HepG2 (cell line): ENCODE measurements around the gene MICAL3. TPM values are rescaled to one million over a fixed set of nuclear protein-coding genes. Genes with fewer than 3 reads are reported as not detected.

Experiments
- ATAC-seq: fragments of 200-7000 bp; cut with Tn5 transposase; 3 replicates; pipeline ENCODE4 v1.9.1; 2020; ENCODE audit warnings: mild to moderate bottlenecking, moderate library complexity
- BruUV-seq: library from RNA; stranded (reverse); fragments of 400-500 nt; replicated peaks from 2 replicates; lab custom pipeline; 2021; lab: Mats Ljungman, UMichigan
- CTCF ChIA-PET: fragments of 300-600 bp; formaldehyde crosslinking; extraction: SDS; loops from one replicate; lab custom pipeline; 2021; ENCODE audit warnings: low total read pairs, inconsistent platforms, low intra/inter-chr PET ratio; lab: Yijun Ruan, JAX
- POLR2A ChIA-PET: fragments of 350-600 bp; sonication (Branson Sonifier 250); formaldehyde crosslinking; loops from one replicate; lab custom pipeline; 2020; ENCODE audit warnings: antibody characterized with exemption, inconsistent platforms; lab: Yijun Ruan, JAX
- DNase-seq: peaks from one replicate; pipeline ENCODE4 v3.0.0-alpha.2; 2015; ENCODE audit warnings: low spot score
- FAIRE-seq: peaks from 3 replicates; lab custom pipeline; 2011; peaks lifted over from hg19 to GRCh38; lab: Jason Lieb, UNC
- H2AFZ ChIP-seq: one replicate; pipeline ENCODE4 v1.6.1; 2011; ENCODE audit warnings: low read length, inconsistent platforms
- H3K27ac ChIP-seq: fragments of 300-600 bp; 3 replicates; pipeline ENCODE4 v1.8.0; 2011; ENCODE audit warnings: mixed run types, mild to moderate bottlenecking, mixed read lengths, low read length, inconsistent platforms; ENCODE audit not compliant: insufficient read depth; ENCODE audit errors: extremely low read length
- H3K27me3 ChIP-seq, 2 experiments: fragments of 200-600 bp in 1 of 2; 2 replicates in 1 of 2; 3 replicates in 1 of 2; pipeline versions ENCODE4 v1.6.0 to v1.8.0; 2011; ENCODE audit warnings: low read length in 2 of 2, mild to moderate bottlenecking in 2 of 2, moderate library complexity in 2 of 2, inconsistent platforms in 1 of 2; ENCODE audit not compliant: insufficient read depth in 2 of 2, control insufficient read depth in 1 of 2
- H3K36me3 ChIP-seq, 2 experiments: fragments of 200-600 bp in 1 of 2; replicated peaks in 1 of 2; 2 replicates in 1 of 2; 3 replicates in 1 of 2; pipeline versions ENCODE4 v1.5.1 to v1.8.0; 2011; ENCODE audit warnings: low read length in 2 of 2, inconsistent platforms in 1 of 2; ENCODE audit not compliant: insufficient read depth in 2 of 2, control insufficient read depth in 1 of 2
- H3K4me1 ChIP-seq: 2 replicates; pipeline ENCODE4 v1.5.1; 2012; ENCODE audit warnings: low read length, inconsistent platforms; ENCODE audit not compliant: insufficient read depth
- H3K4me2 ChIP-seq: 2 replicates; pipeline ENCODE4 v1.6.0; 2011; ENCODE audit warnings: low read depth, low read length, inconsistent platforms
- H3K4me3 ChIP-seq, 3 experiments: fragments of 200-600 bp in 1 of 3; sonication (generic), shearing (Covaris generic) in 1 of 3; replicated peaks in 1 of 3; 2 replicates each; pipeline ENCODE4 v1.5.1; 2011 to 2016; ENCODE audit warnings: low read length in 3 of 3, inconsistent platforms in 2 of 3, low read depth in 2 of 3, mild to moderate bottlenecking in 2 of 3, control low read depth in 1 of 3, mixed read lengths in 1 of 3; ENCODE audit not compliant: insufficient read depth in 1 of 3
- H3K79me2 ChIP-seq: one replicate; pipeline ENCODE4 v1.6.1; 2011; ENCODE audit warnings: low read length, inconsistent platforms; ENCODE audit not compliant: insufficient read depth
- H3K9ac ChIP-seq: 2 replicates; pipeline ENCODE4 v1.6.0; 2011; ENCODE audit warnings: mild to moderate bottlenecking, low read depth, low read length, inconsistent platforms; ENCODE audit not compliant: insufficient read depth
- H3K9me3 ChIP-seq: 2 replicates; pipeline ENCODE4 v1.5.1; 2012; ENCODE audit warnings: mild to moderate bottlenecking, low read length
- H4K20me1 ChIP-seq: 2 replicates; pipeline ENCODE4 v1.6.0; 2011; ENCODE audit warnings: inconsistent platforms, mild to moderate bottlenecking, low read length, moderate library complexity; ENCODE audit not compliant: insufficient read depth
- ATF7 ChIP-seq, 2 experiments: fragments of 450-650 bp in 1 of 2; sonication (generic) in 1 of 2; formaldehyde crosslinking in 1 of 2; IDR thresholded peaks; 2 replicates each; pipeline versions ENCODE4 v1.4.0 to v1.6.1; 2016 to 2020; ENCODE audit warnings: antibody characterized with exemption in 1 of 2, mild to moderate bottlenecking in 1 of 2, missing genetic modification reagents in 1 of 2
- ATF7-NPFF ChIP-seq: sonication (generic); formaldehyde crosslinking; IDR thresholded peaks from 2 replicates; pipeline ENCODE4 v1.8.1; 2023; ENCODE audit warnings: mild to moderate bottlenecking, low read depth, missing genetic modification reagents, moderate library complexity
- CBX5 ChIP-seq: sonication (generic); formaldehyde crosslinking; IDR thresholded peaks from 2 replicates; pipeline ENCODE4 v1.4.0; 2020; ENCODE audit warnings: missing genetic modification reagents, borderline replicate concordance
- ISL2 ChIP-seq: sonication (generic); formaldehyde crosslinking; IDR thresholded peaks from 2 replicates; pipeline ENCODE4 v1.5.0; 2020; ENCODE audit warnings: missing genetic modification reagents
- PHF21A ChIP-seq: sonication (generic); formaldehyde crosslinking; IDR thresholded peaks from 2 replicates; pipeline ENCODE4 v1.5.0; 2020; ENCODE audit warnings: mild to moderate bottlenecking, missing genetic modification reagents
- SRSF9 ChIP-seq: fragments of 200-400 bp; formaldehyde crosslinking; IDR thresholded peaks from 2 replicates; pipeline ENCODE4 v1.6.1; 2018; ENCODE audit warnings: borderline replicate concordance, mild to moderate bottlenecking, low read depth, low read length; ENCODE audit not compliant: insufficient read depth, poor library complexity, severe bottlenecking
- THYN1 ChIP-seq: sonication (generic); formaldehyde crosslinking; IDR thresholded peaks from 2 replicates; pipeline ENCODE4 v1.8.1; 2023; ENCODE audit warnings: low read depth, mild to moderate bottlenecking, moderate library complexity, missing genetic modification reagents, borderline replicate concordance
- ZEB1 ChIP-seq: IDR thresholded peaks from 2 replicates; pipeline ENCODE4 v1.6.1; 2012; ENCODE audit warnings: mild to moderate bottlenecking, low read depth, inconsistent platforms; ENCODE audit not compliant: insufficient replicate concordance
- ZFP36 ChIP-seq: fragments of 150-350 bp; IDR thresholded peaks from 2 replicates; pipeline ENCODE4 v1.6.1; 2018; ENCODE audit warnings: borderline replicate concordance, low read length, low read depth; ENCODE audit not compliant: partially characterized antibody
- ZFP90 ChIP-seq: sonication (generic); formaldehyde crosslinking; IDR thresholded peaks from 2 replicates; pipeline ENCODE4 v1.8.0; 2022; ENCODE audit warnings: missing genetic modification reagents, mild to moderate bottlenecking, inconsistent platforms, borderline replicate concordance
- ZNF33A ChIP-seq: sonication (generic); formaldehyde crosslinking; IDR thresholded peaks from 2 replicates; pipeline ENCODE4 v1.5.1; 2020; ENCODE audit warnings: missing genetic modification reagents, mild to moderate bottlenecking, moderate library complexity, borderline replicate concordance
- ZNF749 ChIP-seq: sonication (generic); formaldehyde crosslinking; IDR thresholded peaks from 2 replicates; pipeline ENCODE4 v1.8.0; 2022; ENCODE audit warnings: mild to moderate bottlenecking, missing genetic modification reagents, moderate library complexity, borderline replicate concordance
- ZNF879 ChIP-seq: sonication (generic); formaldehyde crosslinking; IDR thresholded peaks from 2 replicates; pipeline ENCODE4 v1.8.1; 2023; ENCODE audit warnings: missing genetic modification reagents
- ZSCAN30 ChIP-seq: sonication (generic); formaldehyde crosslinking; IDR thresholded peaks from 2 replicates; pipeline ENCODE4 v1.5.0; 2020; ENCODE audit warnings: mild to moderate bottlenecking, missing genetic modification reagents
- WGBS: methylation state at CpG from one replicate; pipeline ENCODE4 v1.1.6; 2017; ENCODE audit warnings: low lambda C conversion rate; 5-methylcytosine and 5-hydroxymethylcytosine counted together
- in situ Hi-C: cut with HindIII; loops from 2 replicates; pipeline ENCODE4 v1.10.0; 2017; ENCODE audit warnings: low pct_unique_long_range_greater_than_20kb; ENCODE audit not compliant: extremely low pct_ligation_motif_present
- intact Hi-C: fragments of 100-400 bp; cut with micrococcal nuclease; formaldehyde crosslinking; loops from one replicate; pipeline ENCODE4 v1.10.0; 2022; ENCODE audit not compliant: unreplicated experiment
- polyA plus RNA-seq, 8 experiments: library from polyadenylated mRNA; depleted of rRNA in 3 of 8; stranded (reverse) in 7 of 8; unstranded in 1 of 8; fragments of >200 nt; fragmentation: Illumina TruSeq in 4 of 8; extraction: Trizol in 4 of 8; gene quantifications; 2 replicates each; pipeline versions ENCODE4 v1.2.1 to v1.2.3, GENCODE V29; 2011 to 2016; ENCODE audit warnings: low read depth in 4 of 8, missing spikeins in 1 of 8, mixed read lengths in 1 of 8; ENCODE audit not compliant: insufficient read depth in 1 of 8
- total RNA-seq, 5 experiments: library from RNA; depleted of rRNA; stranded (reverse); fragments of >200 nt; fragmentation: Illumina TruSeq; extraction: Trizol; gene quantifications; 2 replicates each; pipeline ENCODE4 v1.2.3, GENCODE V29; 2016; ENCODE audit warnings: low read depth in 1 of 5
- TF ChIP-seq, protein P1 (sequence below): sonication (generic); formaldehyde crosslinking; IDR thresholded peaks from 2 replicates; pipeline ENCODE4 v1.4.0; 2020; ENCODE audit warnings: mild to moderate bottlenecking, low read depth, missing genetic modification reagents
- TF ChIP-seq, protein P2 (sequence below): sonication (generic); formaldehyde crosslinking; IDR thresholded peaks from 2 replicates; pipeline ENCODE4 v1.9.0; 2021; ENCODE audit warnings: mild to moderate bottlenecking, missing genetic modification reagents

Gene MICAL3
- total and polyA plus RNA-seq, 2 of the 13 experiments (the other 11 are each of a cell fraction or from before 2014, with no cell fraction given) = 5.3 to 12.5 TPM

DNA sequence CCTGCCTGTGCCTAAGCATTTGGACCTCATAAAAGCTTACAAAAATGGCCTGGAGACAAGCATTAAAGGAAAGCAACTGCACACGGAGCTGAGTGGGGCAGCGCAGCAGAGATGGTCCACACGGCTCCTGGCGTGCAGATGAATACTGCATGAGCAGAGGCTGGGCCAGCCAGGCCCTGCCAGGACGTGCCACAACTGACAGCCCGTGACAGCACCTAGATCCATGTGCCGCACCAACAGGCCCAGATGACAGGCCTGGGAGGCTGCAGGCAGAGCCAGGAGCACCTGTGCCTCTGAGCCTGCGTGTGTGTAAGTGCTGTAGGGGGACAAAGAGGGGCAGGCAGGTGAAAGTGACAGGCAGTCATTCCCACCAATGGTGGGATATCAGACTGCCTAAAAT, 33.4 kb downstream of the MICAL3 start:
- no peaks in the 10 kb centered on the region for H3K36me3 ChIP-seq
- no peak overlapping the region for H3K4me3 ChIP-seq
- H2AFZ ChIP-seq = no peak overlapping the region
- FAIRE-seq (no peak), ATAC-seq (no peak), DNase-seq (no peak)
- WGBS = 98% methylated on average over 7 of the region's 8 CpGs
- H3K4me2 ChIP-seq = no peak overlapping the region
- peaks cover 58% of the 10 kb centered on the region for H3K4me1 ChIP-seq
- POLR2A ChIA-PET = no interaction called here
- intact Hi-C loops = no loop called here
- peaks cover 73% of the 10 kb centered on the region for H3K79me2 ChIP-seq
- H3K9ac ChIP-seq = no peak overlapping the region
- H3K27me3 ChIP-seq = no peaks in the 10 kb centered on the region
- no peak for TF ChIP-seq THYN1 (CRISPR knock-in tag)
- TF ChIP-seq ATF7-NPFF (CRISPR knock-in tag) = no peak
- no peak for TF ChIP-seq ZNF33A (CRISPR knock-in tag)
- TF ChIP-seq, protein P1, sequence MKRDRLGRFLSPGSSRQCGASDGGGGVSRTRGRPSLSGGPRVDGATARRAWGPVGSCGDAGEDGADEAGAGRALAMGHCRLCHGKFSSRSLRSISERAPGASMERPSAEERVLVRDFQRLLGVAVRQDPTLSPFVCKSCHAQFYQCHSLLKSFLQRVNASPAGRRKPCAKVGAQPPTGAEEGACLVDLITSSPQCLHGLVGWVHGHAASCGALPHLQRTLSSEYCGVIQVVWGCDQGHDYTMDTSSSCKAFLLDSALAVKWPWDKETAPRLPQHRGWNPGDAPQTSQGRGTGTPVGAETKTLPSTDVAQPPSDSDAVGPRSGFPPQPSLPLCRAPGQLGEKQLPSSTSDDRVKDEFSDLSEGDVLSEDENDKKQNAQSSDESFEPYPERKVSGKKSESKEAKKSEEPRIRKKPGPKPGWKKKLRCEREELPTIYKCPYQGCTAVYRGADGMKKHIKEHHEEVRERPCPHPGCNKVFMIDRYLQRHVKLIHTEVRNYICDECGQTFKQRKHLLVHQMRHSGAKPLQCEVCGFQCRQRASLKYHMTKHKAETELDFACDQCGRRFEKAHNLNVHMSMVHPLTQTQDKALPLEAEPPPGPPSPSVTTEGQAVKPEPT = no peak
- TF ChIP-seq, protein P2, sequence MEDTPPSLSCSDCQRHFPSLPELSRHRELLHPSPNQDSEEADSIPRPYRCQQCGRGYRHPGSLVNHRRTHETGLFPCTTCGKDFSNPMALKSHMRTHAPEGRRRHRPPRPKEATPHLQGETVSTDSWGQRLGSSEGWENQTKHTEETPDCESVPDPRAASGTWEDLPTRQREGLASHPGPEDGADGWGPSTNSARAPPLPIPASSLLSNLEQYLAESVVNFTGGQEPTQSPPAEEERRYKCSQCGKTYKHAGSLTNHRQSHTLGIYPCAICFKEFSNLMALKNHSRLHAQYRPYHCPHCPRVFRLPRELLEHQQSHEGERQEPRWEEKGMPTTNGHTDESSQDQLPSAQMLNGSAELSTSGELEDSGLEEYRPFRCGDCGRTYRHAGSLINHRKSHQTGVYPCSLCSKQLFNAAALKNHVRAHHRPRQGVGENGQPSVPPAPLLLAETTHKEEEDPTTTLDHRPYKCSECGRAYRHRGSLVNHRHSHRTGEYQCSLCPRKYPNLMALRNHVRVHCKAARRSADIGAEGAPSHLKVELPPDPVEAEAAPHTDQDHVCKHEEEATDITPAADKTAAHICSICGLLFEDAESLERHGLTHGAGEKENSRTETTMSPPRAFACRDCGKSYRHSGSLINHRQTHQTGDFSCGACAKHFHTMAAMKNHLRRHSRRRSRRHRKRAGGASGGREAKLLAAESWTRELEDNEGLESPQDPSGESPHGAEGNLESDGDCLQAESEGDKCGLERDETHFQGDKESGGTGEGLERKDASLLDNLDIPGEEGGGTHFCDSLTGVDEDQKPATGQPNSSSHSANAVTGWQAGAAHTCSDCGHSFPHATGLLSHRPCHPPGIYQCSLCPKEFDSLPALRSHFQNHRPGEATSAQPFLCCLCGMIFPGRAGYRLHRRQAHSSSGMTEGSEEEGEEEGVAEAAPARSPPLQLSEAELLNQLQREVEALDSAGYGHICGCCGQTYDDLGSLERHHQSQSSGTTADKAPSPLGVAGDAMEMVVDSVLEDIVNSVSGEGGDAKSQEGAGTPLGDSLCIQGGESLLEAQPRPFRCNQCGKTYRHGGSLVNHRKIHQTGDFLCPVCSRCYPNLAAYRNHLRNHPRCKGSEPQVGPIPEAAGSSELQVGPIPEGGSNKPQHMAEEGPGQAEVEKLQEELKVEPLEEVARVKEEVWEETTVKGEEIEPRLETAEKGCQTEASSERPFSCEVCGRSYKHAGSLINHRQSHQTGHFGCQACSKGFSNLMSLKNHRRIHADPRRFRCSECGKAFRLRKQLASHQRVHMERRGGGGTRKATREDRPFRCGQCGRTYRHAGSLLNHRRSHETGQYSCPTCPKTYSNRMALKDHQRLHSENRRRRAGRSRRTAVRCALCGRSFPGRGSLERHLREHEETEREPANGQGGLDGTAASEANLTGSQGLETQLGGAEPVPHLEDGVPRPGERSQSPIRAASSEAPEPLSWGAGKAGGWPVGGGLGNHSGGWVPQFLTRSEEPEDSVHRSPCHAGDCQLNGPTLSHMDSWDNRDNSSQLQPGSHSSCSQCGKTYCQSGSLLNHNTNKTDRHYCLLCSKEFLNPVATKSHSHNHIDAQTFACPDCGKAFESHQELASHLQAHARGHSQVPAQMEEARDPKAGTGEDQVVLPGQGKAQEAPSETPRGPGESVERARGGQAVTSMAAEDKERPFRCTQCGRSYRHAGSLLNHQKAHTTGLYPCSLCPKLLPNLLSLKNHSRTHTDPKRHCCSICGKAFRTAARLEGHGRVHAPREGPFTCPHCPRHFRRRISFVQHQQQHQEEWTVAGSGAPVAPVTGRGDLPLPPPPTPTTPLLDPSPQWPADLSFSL = no peak
- no peak for TF ChIP-seq ZFP90
- no peak for TF ChIP-seq ZFP36
- no peak for TF ChIP-seq ZNF879 (CRISPR knock-in tag)
- TF ChIP-seq CBX5 (CRISPR knock-in tag) = no peak
- TF ChIP-seq ATF7 (IDR thresholded peaks at IDR 0.05) = no peak
- TF ChIP-seq ATF7 (CRISPR knock-in tag; IDR thresholded peaks at IDR 0.05) = no peak
- no peak for TF ChIP-seq ISL2 (CRISPR knock-in tag)
- TF ChIP-seq ZSCAN30 (CRISPR knock-in tag) = no peak
- TF ChIP-seq ZNF749 = no peak
- TF ChIP-seq SRSF9 = no peak
- no peak for TF ChIP-seq ZEB1
- TF ChIP-seq PHF21A = no peak
- in situ Hi-C loops = loop anchor here (10.0 kb wide), 1 partner anchor 156 kb away; no protein-coding TSS in a partner anchor
- no peak overlapping the region for H3K27ac ChIP-seq
- CTCF ChIA-PET = no interaction called here
- no peaks in the 10 kb centered on the region for H4K20me1 ChIP-seq
- no peaks in the 10 kb centered on the region for H3K9me3 ChIP-seq
- BruUV-seq = no TSS peak
